Skeletal muscle tissue (tissue), 4 donors: ENCODE measurements around the gene IZUMO4. TPM values are rescaled to one million over a fixed set of nuclear protein-coding genes. Genes with fewer than 3 reads are reported as not detected.

Experiments
- H3K27ac ChIP-seq: one replicate; pipeline ENCODE4 v1.7.0; 2013; ENCODE audit warnings: mild to moderate bottlenecking, low read depth, low read length, inconsistent platforms
- H3K27me3 ChIP-seq, 3 donors: one replicate each; pipeline ENCODE4 v1.7.0; 2013; ENCODE audit warnings: low read length in 3 of 3; ENCODE audit not compliant: control insufficient read depth in 3 of 3, insufficient read depth in 3 of 3
- H3K36me3 ChIP-seq, 3 donors: one replicate each; pipeline ENCODE4 v1.7.0; 2013; ENCODE audit warnings: low read length in 3 of 3; ENCODE audit not compliant: control insufficient read depth in 3 of 3, insufficient read depth in 3 of 3
- H3K4me1 ChIP-seq, 3 donors: one replicate each; pipeline ENCODE4 v1.7.0; 2013; ENCODE audit warnings: low read length in 3 of 3, mild to moderate bottlenecking in 3 of 3; ENCODE audit not compliant: control insufficient read depth in 3 of 3, insufficient read depth in 3 of 3
- H3K4me3 ChIP-seq, 3 donors: one replicate each; pipeline ENCODE4 v1.7.0; 2013; ENCODE audit warnings: low read length in 3 of 3
- H3K9ac ChIP-seq, 3 donors: one replicate each; pipeline ENCODE4 v1.7.0; 2013; ENCODE audit warnings: low read length in 3 of 3, mild to moderate bottlenecking in 3 of 3, moderate library complexity in 2 of 3, low read depth in 1 of 3
- H3K9me3 ChIP-seq, 3 donors: one replicate each; pipeline ENCODE4 v1.7.0; 2013; ENCODE audit warnings: low read length in 3 of 3; ENCODE audit not compliant: control insufficient read depth in 3 of 3
- total RNA-seq: library from RNA; depleted of rRNA; stranded (reverse); fragments of >200 nt; gene quantifications from one replicate; pipeline ENCODE4 v1.2.3, GENCODE V29; 2014
- donor health status: Osteomylitis.

The IZUMO4 gene
- total RNA-seq, 1 donor from 2014 or later = 2.1 TPM

DNA sequence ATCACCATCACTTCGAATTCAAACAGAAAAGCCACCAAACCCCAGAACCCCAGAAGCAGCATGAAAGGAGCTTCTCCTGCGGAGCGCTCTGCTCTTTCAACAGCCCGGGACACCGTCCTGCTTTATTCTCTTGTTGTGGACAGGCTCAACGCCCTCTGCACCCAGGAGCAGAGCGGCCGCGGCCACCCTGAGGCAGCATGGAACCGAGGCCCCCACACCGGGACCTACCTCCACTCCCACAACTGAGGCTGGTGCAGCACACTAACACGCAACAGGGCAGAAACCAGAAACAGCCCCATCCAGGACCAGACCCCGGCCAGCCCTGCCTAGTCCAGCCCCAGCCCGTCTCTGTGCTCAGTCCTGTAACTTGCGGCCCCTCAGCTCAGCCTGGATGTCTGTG is 47.5 kb downstream of the IZUMO4 start:
- Histone ChIP-seq H3K4me3 (no peak overlapping the region), H3K36me3 (peaks cover 0 to 8% (median 6%) of the 10 kb centered on the region in 3 donors), H3K27ac (no peak overlapping the region), H3K27me3 (no peaks in the 10 kb centered on the region), H3K9me3 (no peaks in the 10 kb centered on the region), H3K9ac (no peak overlapping the region), H3K4me1 (peaks cover 5 to 44% (median 27%) of the 10 kb centered on the region in 3 donors)

DNA sequence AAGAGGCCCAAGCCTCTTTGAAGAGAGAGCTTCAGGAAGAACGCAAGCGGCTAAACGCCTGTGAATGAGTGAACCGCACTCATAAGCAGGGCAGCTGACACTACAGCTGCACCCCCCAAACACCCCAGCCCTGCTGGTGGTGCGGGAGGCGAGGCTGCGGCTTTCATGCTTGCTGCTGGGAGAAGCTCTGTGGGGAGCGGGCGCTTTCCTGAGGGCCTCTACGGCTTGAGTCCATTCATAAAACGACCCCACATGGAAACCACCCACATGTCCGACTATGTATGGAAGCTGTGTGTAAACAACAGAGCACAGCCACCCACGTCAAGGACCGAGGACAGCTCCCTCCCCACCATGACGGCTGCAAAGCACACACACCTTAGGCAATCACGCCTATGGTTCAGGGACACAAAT is 49.1 kb downstream of the IZUMO4 start:
- H3K4me1 ChIP-seq = peaks cover 15 to 44% (median 28%) of the 10 kb centered on the region in 3 donors
- no peak overlapping the region for H3K27ac ChIP-seq
- no peaks in the 10 kb centered on the region for H3K9me3 ChIP-seq
- no peak overlapping the region for H3K9ac ChIP-seq
- no peak overlapping the region for H3K4me3 ChIP-seq
- H3K27me3 ChIP-seq = no peaks in the 10 kb centered on the region
- peaks cover 0 to 4% (median 4%) of the 10 kb centered on the region in 3 donors for H3K36me3 ChIP-seq

DNA sequence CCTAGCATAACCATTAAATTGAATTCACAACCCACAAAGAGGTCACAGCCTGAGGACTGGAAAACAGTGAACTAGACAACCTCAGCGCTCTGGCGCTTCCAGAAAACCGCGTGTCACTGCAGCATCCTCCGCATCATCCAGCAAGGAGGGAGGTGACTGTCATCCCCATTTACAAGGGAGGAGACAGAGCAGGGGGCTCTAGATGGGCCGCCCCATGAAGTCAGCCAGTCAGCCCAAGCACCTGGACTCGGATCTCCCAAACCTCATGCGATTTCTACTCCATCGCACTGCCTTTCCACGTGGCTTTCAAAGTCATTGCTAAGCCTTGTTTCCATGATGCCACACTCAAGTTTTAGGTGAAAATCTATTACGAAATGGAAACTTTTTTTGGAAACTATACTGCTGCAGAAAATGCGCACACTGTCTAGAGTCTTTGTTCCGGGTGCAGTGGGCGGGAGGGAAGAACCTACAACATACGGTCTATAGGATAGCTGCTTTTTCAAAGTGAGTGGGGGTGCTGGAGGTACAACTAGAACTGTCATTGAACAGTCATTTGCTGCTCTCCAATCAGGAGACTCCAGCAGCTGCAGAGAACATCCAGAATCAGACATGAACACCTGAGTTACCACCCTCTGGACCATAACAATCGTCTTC is 51.9 kb downstream of the IZUMO4 start:
- Histone ChIP-seq H3K4me1 (peaks cover 21 to 50% (median 33%) of the 10 kb centered on the region in 3 donors), H3K4me3 (no peak overlapping the region), H3K27me3 (no peaks in the 10 kb centered on the region), H3K9me3 (no peaks in the 10 kb centered on the region), H3K36me3 (peaks cover 0 to 6% (median 4%) of the 10 kb centered on the region in 3 donors), H3K9ac (peak overlapping the region in 1 of 3 donors; percentile 43), H3K27ac (no peak overlapping the region)

Other genes with a start within 250 kb of the IZUMO4 start
- 5.7 TPM for gene REXO1, start 248.4 kb upstream of the IZUMO4 start, total RNA-seq
- gene KLF16, start 233.3 kb upstream of the IZUMO4 start, total RNA-seq = 2.6 TPM
- 52.7 TPM for gene ABHD17A, start 211.4 kb upstream of the IZUMO4 start, total RNA-seq
- 1.0 TPM for gene ADAT3, start 191.5 kb upstream of the IZUMO4 start, total RNA-seq
- 8.9 TPM for gene SCAMP4, start 191.5 kb upstream of the IZUMO4 start, total RNA-seq
- 24.0 TPM for gene CSNK1G2, start 155.7 kb upstream of the IZUMO4 start, total RNA-seq
- gene BTBD2, start 81.2 kb upstream of the IZUMO4 start, total RNA-seq = 28.7 TPM
- 32.4 TPM for gene MKNK2, start 45.7 kb upstream of the IZUMO4 start, total RNA-seq
- 12.0 TPM for gene MOB3A, start 589 bp upstream of the IZUMO4 start, total RNA-seq
- gene AP3D1, start 54.7 kb downstream of the IZUMO4 start, total RNA-seq = 33.4 TPM
- gene DOT1L, start 67.0 kb downstream of the IZUMO4 start, total RNA-seq = 5.7 TPM
- gene PLEKHJ1, start 139.4 kb downstream of the IZUMO4 start, total RNA-seq = 63.2 TPM
- 37.6 TPM for gene SF3A2, start 139.9 kb downstream of the IZUMO4 start, total RNA-seq
- gene AMH, start 152.4 kb downstream of the IZUMO4 start, total RNA-seq = 0.52 TPM
- 79.3 TPM for gene JSRP1, start 159.5 kb downstream of the IZUMO4 start, total RNA-seq
- not detected for gene PEAK3, start 185.3 kb downstream of the IZUMO4 start, total RNA-seq
- not detected for gene LINGO3, start 211.2 kb downstream of the IZUMO4 start, total RNA-seq
- 49.1 TPM for gene LSM7, start 231.7 kb downstream of the IZUMO4 start, total RNA-seq
- gene SPPL2B, start 231.8 kb downstream of the IZUMO4 start, total RNA-seq = 11.0 TPM